ENCODE data around the gene TMEM266. TPM values are rescaled to one million over a fixed set of nuclear protein-coding genes. Genes with fewer than 3 reads are reported as not detected.

TMEM266 gene
- total RNA-seq, 4 donors from 2014 or later: 0.19 to 0.72 (median 0.38) TPM; not detected in 1

GRCh38 chr15:76180321-76180720 lies 120.5 kb downstream of the TMEM266 start:
- DNase-seq (ENCODE audit: low spot score) (no peak), ATAC-seq (ENCODE audit: low FRiP score) (no peak)
- TF ChIP-seq CTCF (IDR thresholded peaks at IDR 0.05): no peak

- no peak for DNase-seq (ENCODE audit: low spot score)
- no peak for ATAC-seq (ENCODE audit: low FRiP score)
- TF ChIP-seq CTCF (IDR thresholded peaks at IDR 0.05): no peak
These were observed 121.9 kb downstream of the TMEM266 start for GRCh38 chr15:76181705-76182107.

GRCh38 chr15:76183930-76184649 lies 124.3 kb downstream of the TMEM266 start:
- ATAC-seq (ENCODE audit: low FRiP score): no peak
- TF ChIP-seq CTCF (IDR thresholded peaks at IDR 0.05): no peak
- DNase-seq (ENCODE audit: low spot score): no peak

- no peak for TF ChIP-seq CTCF (IDR thresholded peaks at IDR 0.05)
- DNase-seq (ENCODE audit: low spot score) (no peak), ATAC-seq (ENCODE audit: low FRiP score) (no peak)
These were observed 124.9 kb downstream of the TMEM266 start for GRCh38 chr15:76184650-76185035.

- no peak for TF ChIP-seq CTCF (IDR thresholded peaks at IDR 0.05)
- ATAC-seq (ENCODE audit: low FRiP score): no peak
- no peak for DNase-seq (ENCODE audit: low spot score)
These were observed 125.9 kb downstream of the TMEM266 start for GRCh38 chr15:76185716-76186115.

- ATAC-seq (ENCODE audit: low FRiP score) (no peak), DNase-seq (ENCODE audit: low spot score) (no peak)
- no peak for TF ChIP-seq CTCF (IDR thresholded peaks at IDR 0.05)
These were observed 127.4 kb downstream of the TMEM266 start for GRCh38 chr15:76187163-76187562.

GRCh38 chr15:76189106-76189505 lies 129.3 kb downstream of the TMEM266 start:
- DNase-seq (ENCODE audit: low spot score) (no peak), ATAC-seq (ENCODE audit: low FRiP score) (no peak)
- no peak for TF ChIP-seq CTCF (IDR thresholded peaks at IDR 0.05)

All from omental fat pad (tissue), 4 donors.